DOHH2 (cell line): Measurements from ENCODE around the gene ZSCAN21.
"Not testable (repeated sequence)": the region's sequence is repeated elsewhere in the genome, so short reads cannot be mapped to it uniquely, and the experiment has no call there.

ENCODE experiments used
- H3F3A ChIP-seq: fragments of 200-600 bp; sonication (generic), shearing (Covaris generic); 2 replicates; pipeline ENCODE4 v1.6.0; 2016; ENCODE audit warnings: antibody characterized with exemption, mild to moderate bottlenecking; ENCODE audit not compliant: control insufficient read depth, insufficient read depth
- H3K27ac ChIP-seq: fragments of 200-600 bp; sonication (generic); 2 replicates; pipeline ENCODE4 v1.5.1; 2014; ENCODE audit warnings: low read depth, mild to moderate bottlenecking, low read length, moderate library complexity
- H3K27me3 ChIP-seq: fragments of 200-600 bp; sonication (generic); 2 replicates; pipeline ENCODE4 v1.6.1; 2014; ENCODE audit warnings: mild to moderate bottlenecking, low read length, mixed read lengths; ENCODE audit not compliant: control insufficient read depth
- H3K36me3 ChIP-seq: fragments of 200-600 bp; sonication (generic); 2 replicates; pipeline ENCODE4 v1.6.1; 2014; ENCODE audit warnings: mild to moderate bottlenecking, low read length, moderate library complexity, mixed read lengths; ENCODE audit not compliant: control insufficient read depth
- H3K4me1 ChIP-seq: fragments of 200-600 bp; sonication (generic); 2 replicates; pipeline ENCODE4 v1.6.1; 2014; ENCODE audit warnings: mild to moderate bottlenecking, low read length, mixed read lengths; ENCODE audit not compliant: control insufficient read depth
- H3K4me2 ChIP-seq: fragments of 200-600 bp; sonication (generic); 2 replicates; pipeline ENCODE4 v1.6.0; 2014; ENCODE audit warnings: mild to moderate bottlenecking, low read length, moderate library complexity
- H3K4me3 ChIP-seq: fragments of 200-600 bp; sonication (generic); 2 replicates; pipeline ENCODE4 v1.5.1; 2014; ENCODE audit warnings: mild to moderate bottlenecking, low read length, mixed read lengths
- H3K79me2 ChIP-seq: fragments of 200-600 bp; sonication (generic); 2 replicates; pipeline ENCODE4 v1.6.1; 2014; ENCODE audit warnings: mild to moderate bottlenecking, low read length, mixed read lengths; ENCODE audit not compliant: control insufficient read depth
- H3K9me2 ChIP-seq: fragments of 200-600 bp; sonication (generic); replicated peaks from 2 replicates; pipeline ENCODE4 v1.6.1; 2014; ENCODE audit warnings: mild to moderate bottlenecking, low read length, mixed read lengths; ENCODE audit not compliant: control insufficient read depth
- H3K9me3 ChIP-seq: fragments of 200-600 bp; sonication (generic); 2 replicates; pipeline ENCODE4 v1.6.1; 2014; ENCODE audit warnings: antibody characterized with exemption, low read length, mixed read lengths; ENCODE audit not compliant: control insufficient read depth, insufficient read depth
- H4K20me1 ChIP-seq: fragments of 200-600 bp; sonication (generic); 2 replicates; pipeline ENCODE4 v1.6.0; 2014; ENCODE audit warnings: low read depth, mild to moderate bottlenecking, antibody characterized with exemption, low read length, moderate library complexity; ENCODE audit not compliant: control insufficient read depth, insufficient read depth
- CTCF ChIP-seq: fragments of 200-600 bp; sonication (generic); IDR thresholded peaks from one replicate; pipeline ENCODE4 v1.5.1; 2014; ENCODE audit warnings: antibody characterized with exemption, mild to moderate bottlenecking, low read depth, low read length; ENCODE audit not compliant: poor library complexity, severe bottlenecking
- EZH2phosphoT487 ChIP-seq: fragments of 200-600 bp; sonication (generic); IDR thresholded peaks from 2 replicates; pipeline ENCODE4 v1.6.1; 2017; ENCODE audit warnings: borderline replicate concordance, mild to moderate bottlenecking, antibody characterized with exemption, low read length, moderate library complexity, mixed read lengths

ZSCAN21 gene

GRCh38 chr7:100011516-100011915, 38.1 kb upstream of the ZSCAN21 start:
- H3K4me2 ChIP-seq = no peak overlapping the region
- H3K79me2 ChIP-seq = peaks cover 16% of the 10 kb centered on the region
- TF ChIP-seq CTCF = no peak
- TF ChIP-seq EZH2phosphoT487 = no peak
- H3K9me2 ChIP-seq = no peaks in the 10 kb centered on the region
- H3K27ac ChIP-seq = no peak overlapping the region
- peaks cover 9% of the 10 kb centered on the region for H3K27me3 ChIP-seq
- no peaks in the 10 kb centered on the region for H3K9me3 ChIP-seq
- no peak overlapping the region for H3K4me3 ChIP-seq
- H3K4me1 ChIP-seq = peaks cover 17% of the 10 kb centered on the region
- H3K36me3 ChIP-seq = peaks cover 6% of the 10 kb centered on the region; the same call in 1 of the 2 replicates
- peaks cover 3% of the 10 kb centered on the region for H4K20me1 ChIP-seq
- H3F3A ChIP-seq = peaks cover 2% of the 10 kb centered on the region; the same call in 1 of the 2 replicates

DNA sequence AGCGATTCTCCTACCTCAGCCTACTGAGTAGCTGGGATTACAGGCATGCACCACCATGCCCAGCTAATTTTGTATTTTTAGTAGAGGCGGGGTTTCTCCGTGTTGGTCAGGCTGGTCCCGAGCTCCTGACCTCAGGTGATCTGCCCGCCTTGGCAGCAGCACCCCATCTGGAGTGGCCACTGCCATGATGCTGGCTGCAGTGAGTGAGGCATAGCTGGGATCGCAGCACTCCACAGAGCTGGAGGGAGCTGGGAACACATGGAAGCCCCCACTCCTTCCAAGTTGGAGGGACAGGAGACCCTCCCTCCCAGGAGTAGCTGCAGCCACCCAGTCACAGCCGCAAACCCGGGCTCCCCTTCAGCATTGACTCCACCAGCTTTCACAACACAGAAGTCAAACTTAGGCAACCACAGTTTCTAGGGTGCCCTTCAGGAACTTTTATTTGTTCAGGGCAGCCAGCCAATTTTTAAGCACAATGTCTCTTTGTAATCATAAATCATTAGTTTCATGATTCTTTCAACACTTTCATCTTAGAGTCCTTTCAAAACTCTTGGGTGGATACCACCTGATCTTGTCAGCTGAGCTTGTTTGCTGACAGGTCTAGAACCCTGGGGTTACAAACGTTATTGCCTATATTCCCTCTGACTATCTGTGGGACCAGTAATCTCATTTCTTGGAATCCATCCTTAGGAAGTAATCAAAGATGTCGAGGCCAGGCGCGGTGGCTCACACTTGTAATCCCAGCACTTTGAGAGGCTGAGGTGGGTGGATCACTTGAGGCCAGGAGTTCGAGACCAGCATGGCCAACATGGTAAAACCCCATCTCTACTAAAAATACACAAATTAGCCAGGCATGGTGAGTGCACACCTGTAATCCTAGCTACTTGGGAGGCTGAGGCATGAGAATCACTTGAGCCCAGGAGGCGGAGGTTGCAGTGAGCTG, 36.9 kb upstream of the ZSCAN21 start:
- H3K27ac ChIP-seq, H3K4me2 ChIP-seq, H3K4me3 ChIP-seq, H3F3A ChIP-seq, H3K9me3 ChIP-seq, H3K9me2 ChIP-seq, H3K27me3 ChIP-seq: not testable (repeated sequence)
- Histone ChIP-seq H3K79me2 (peaks cover 28% of the 10 kb centered on the region), H3K36me3 (peaks cover 15% of the 10 kb centered on the region), H4K20me1 (peaks cover 12% of the 10 kb centered on the region), H3K4me1 (peaks cover 27% of the 10 kb centered on the region)

DNA sequence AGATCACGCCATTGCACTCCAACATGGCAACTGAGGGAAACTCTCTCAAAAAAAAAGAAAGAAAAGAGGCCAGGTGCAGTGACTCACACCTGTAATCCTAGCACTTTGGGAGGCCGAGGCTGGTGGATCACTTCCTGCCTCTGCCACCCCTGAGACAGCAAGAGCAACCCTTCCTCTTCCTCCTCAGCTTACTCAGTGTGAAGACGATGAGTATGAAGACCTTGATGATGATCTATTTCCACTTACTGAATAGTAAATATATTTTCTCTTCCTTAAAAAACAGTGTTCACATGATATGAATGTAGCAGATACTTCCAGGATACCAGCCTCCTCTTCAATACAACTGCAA, 36.3 kb upstream of the ZSCAN21 start:
- H3K27ac ChIP-seq = no peak overlapping the region

More for the DNA sequence above, 36.3 kb upstream of the ZSCAN21 start:
- no peak for TF ChIP-seq EZH2phosphoT487
- TF ChIP-seq CTCF = no peak
- Histone ChIP-seq H4K20me1 (peaks cover 17% of the 10 kb centered on the region), H3K4me2 (no peak overlapping the region), H3K4me1 (peaks cover 30% of the 10 kb centered on the region), H3K79me2 (peaks cover 34% of the 10 kb centered on the region), H3K36me3 (peaks cover 20% of the 10 kb centered on the region), H3F3A (peaks cover 2% of the 10 kb centered on the region; the same call in 1 of the 2 replicates), H3K27me3 (peaks cover 8% of the 10 kb centered on the region), H3K9me3 (no peaks in the 10 kb centered on the region), H3K9me2 (no peaks in the 10 kb centered on the region), H3K4me3 (no peak overlapping the region)
